Heart right ventricle (tissue), 16 donors: ENCODE results near the gene ROBO4. TPM values are rescaled to one million over a fixed set of nuclear protein-coding genes. Genes with fewer than 3 reads are reported as not detected.

ENCODE experiments used
- ATAC-seq, 8 donors: fragments of 200-7000 bp; cut with Tn5 transposase; one replicate each; pipeline ENCODE4 v1.9.1; 2020; ENCODE audit warnings: mild to moderate bottlenecking in 8 of 8, moderate library complexity in 8 of 8, moderate number of reproducible peaks in 1 of 8
- DNase-seq, 2 donors: peaks; one replicate each; pipeline ENCODE4 v3.0.0-alpha.2; 2020
- H3K27ac ChIP-seq, 10 donors: fragments of 200-600 bp; sonication (generic) in 2 of 10; one replicate each; pipeline versions ENCODE4 v1.5.0 to v1.8.0; 2020 to 2022; ENCODE audit warnings: mild to moderate bottlenecking in 3 of 10
- H3K27me3 ChIP-seq, 7 donors: fragments of 200-600 bp; one replicate each; pipeline ENCODE4 v1.8.0; 2021 to 2022; ENCODE audit warnings: mild to moderate bottlenecking in 2 of 7
- H3K36me3 ChIP-seq, 9 donors: fragments of 200-600 bp; sonication (generic) in 1 of 9; one replicate each; pipeline versions ENCODE4 v1.5.0 to v1.8.0; 2020 to 2022; ENCODE audit warnings: mild to moderate bottlenecking in 2 of 9
- H3K4me1 ChIP-seq, 9 donors: fragments of 200-600 bp; sonication (generic) in 1 of 9; one replicate each; pipeline versions ENCODE4 v1.5.0 to v1.8.0; 2020 to 2022; ENCODE audit warnings: mild to moderate bottlenecking in 4 of 9
- H3K4me3 ChIP-seq, 10 donors: fragments of 200-600 bp; sonication (generic) in 2 of 10; one replicate each; pipeline versions ENCODE4 v1.5.0 to v1.8.0; 2020 to 2022; ENCODE audit warnings: mild to moderate bottlenecking in 7 of 10, moderate library complexity in 2 of 10
- H3K9me3 ChIP-seq, 11 donors: fragments of 200-600 bp in 10 of 11; sonication (generic) in 2 of 11; one replicate each; pipeline versions ENCODE4 v1.5.0 to v1.8.0; 2013 to 2022; ENCODE audit warnings: mild to moderate bottlenecking in 2 of 11, control low read depth in 1 of 11, moderate library complexity in 1 of 11
- WGBS, 2 donors: extraction: QIAGEN DNeasy Blood & Tissue Kit; methylation state at CpG; one replicate each; pipeline ENCODE4 v1.1.7; 2013; ENCODE audit warnings: inconsistent platforms in 1 of 2; 5-methylcytosine and 5-hydroxymethylcytosine counted together
- intact Hi-C, 10 donors: fragments of 100-400 bp; cut with DNase I; formaldehyde crosslinking; loops; one replicate each; pipeline versions ENCODE4 v1.11.1 to v1.14.2; 2022
- polyA plus RNA-seq, 2 donors: library from polyadenylated mRNA; stranded (reverse); fragments of 200-250 nt; gene quantifications; one replicate each; pipeline ENCODE4 v1.2.3, GENCODE V29; 2013
- total RNA-seq, 10 donors: library from RNA; stranded (reverse); fragmentation: NEBNext Ultra II Directional in 3 of 10; extraction: Animal tissue kit (Norgen Biotek cat#: 25700) in 3 of 10; gene quantifications; one replicate each; pipeline versions ENCODE4 v1.2.1 to v1.2.4, GENCODE V29; 2021 to 2023
- TF ChIP-seq, protein P1 (sequence below), 9 donors: fragments of 200-600 bp; sonication (generic) in 2 of 9; IDR thresholded peaks; one replicate each; pipeline versions ENCODE4 v1.5.0 to v1.8.0; 2021 to 2022; ENCODE audit warnings: antibody characterized with exemption in 9 of 9, mild to moderate bottlenecking in 5 of 9, moderate library complexity in 1 of 9
- donor health status: Arrhythmogenic right ventricular cardiomyopathy.
- donor health status: ischemic (EF 13 %, LVEDD 7.1; RV severe dilation, severe dysfunction).
- donor health status: healthy with polysubstance abuse.
- donor health status: DM: no; HTN: yes; CAD: no.
- donor health status: DM: no; HTN: no; CAD: no.
- donor health status: ischemic (EF 25% LVEDD 6.9; RV normal size, moderate dysfunction).
- donor health status: ischemic (EF 25% LVEDD 5.7; RV mildly dilated, moderate dysfunction).
- donor health status: healthy.
- donor health status: DM: yes; HTN: yes; CAD: no.
- donor health status: Ischemic cardiomyopathy.
- donor health status: ischemic (EF 35%, LVEDD 5.7; RV mildly dilated, moderate dysfunction).
- donor health status: nonischemic (EF 11% LVEDD 7.7; RV severe dilation, severe dysfunction).
- donor health status: DM: yes; HTN: yes; CAD: no.
- donor health status: PGD.
- donor health status: ischemic (EF 29% LVEDD 5.4; RV normal size, mild dysfunction).
- donor health status: nonischemic (EF 23%, LVEDD 6.1; RV moderate dilation, normal function).

Gene ROBO4
- total and polyA plus RNA-seq, 12 donors = 14.2 to 42.6 (median 22.0) TPM

DNA sequence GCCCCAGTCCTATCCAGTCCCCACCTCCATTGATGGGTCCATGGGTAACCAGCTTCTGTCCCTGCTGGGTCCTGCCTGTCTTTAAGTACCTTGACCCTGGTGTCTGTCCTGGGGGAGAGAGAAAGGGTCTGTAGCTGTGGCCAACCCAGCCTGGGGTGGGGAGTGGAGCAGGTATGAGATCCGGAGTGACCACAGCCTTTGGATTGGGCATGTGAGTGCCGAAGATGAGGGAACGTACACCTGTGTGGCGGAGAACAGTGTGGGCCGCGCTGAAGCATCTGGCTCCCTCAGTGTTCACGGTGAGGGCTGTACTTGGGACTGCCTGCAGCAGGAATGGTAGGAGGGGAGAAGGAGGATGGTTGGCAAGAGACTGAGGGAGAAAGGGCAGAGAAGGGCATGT, 27.2 kb downstream of the ROBO4 start:
- no peak for DNase-seq
- Histone ChIP-seq H3K27ac (no peak overlapping the region), H3K36me3 (no peaks in the 10 kb centered on the region), H3K4me3 (no peak overlapping the region), H3K27me3 (peaks cover 25 to 99% (median 86%) of the 10 kb centered on the region in 7 donors), H3K9me3 (no peaks in the 10 kb centered on the region), H3K4me1 (peaks cover 9 to 41% (median 24%) of the 10 kb centered on the region in 9 donors)
- TF ChIP-seq, protein P1, sequence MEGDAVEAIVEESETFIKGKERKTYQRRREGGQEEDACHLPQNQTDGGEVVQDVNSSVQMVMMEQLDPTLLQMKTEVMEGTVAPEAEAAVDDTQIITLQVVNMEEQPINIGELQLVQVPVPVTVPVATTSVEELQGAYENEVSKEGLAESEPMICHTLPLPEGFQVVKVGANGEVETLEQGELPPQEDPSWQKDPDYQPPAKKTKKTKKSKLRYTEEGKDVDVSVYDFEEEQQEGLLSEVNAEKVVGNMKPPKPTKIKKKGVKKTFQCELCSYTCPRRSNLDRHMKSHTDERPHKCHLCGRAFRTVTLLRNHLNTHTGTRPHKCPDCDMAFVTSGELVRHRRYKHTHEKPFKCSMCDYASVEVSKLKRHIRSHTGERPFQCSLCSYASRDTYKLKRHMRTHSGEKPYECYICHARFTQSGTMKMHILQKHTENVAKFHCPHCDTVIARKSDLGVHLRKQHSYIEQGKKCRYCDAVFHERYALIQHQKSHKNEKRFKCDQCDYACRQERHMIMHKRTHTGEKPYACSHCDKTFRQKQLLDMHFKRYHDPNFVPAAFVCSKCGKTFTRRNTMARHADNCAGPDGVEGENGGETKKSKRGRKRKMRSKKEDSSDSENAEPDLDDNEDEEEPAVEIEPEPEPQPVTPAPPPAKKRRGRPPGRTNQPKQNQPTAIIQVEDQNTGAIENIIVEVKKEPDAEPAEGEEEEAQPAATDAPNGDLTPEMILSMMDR (IDR thresholded peaks at IDR 0.05) = no peak
- no peak for ATAC-seq
- 57 to 62% methylated on average over 7 of the region's 7 CpGs for WGBS, 2 donors
- intact Hi-C loops = loop anchor here in 2 of 10 donors (2.0 to 10.0 kb wide), 2 partner anchors 42 to 54 kb away; no protein-coding TSS in a partner anchor

DNA sequence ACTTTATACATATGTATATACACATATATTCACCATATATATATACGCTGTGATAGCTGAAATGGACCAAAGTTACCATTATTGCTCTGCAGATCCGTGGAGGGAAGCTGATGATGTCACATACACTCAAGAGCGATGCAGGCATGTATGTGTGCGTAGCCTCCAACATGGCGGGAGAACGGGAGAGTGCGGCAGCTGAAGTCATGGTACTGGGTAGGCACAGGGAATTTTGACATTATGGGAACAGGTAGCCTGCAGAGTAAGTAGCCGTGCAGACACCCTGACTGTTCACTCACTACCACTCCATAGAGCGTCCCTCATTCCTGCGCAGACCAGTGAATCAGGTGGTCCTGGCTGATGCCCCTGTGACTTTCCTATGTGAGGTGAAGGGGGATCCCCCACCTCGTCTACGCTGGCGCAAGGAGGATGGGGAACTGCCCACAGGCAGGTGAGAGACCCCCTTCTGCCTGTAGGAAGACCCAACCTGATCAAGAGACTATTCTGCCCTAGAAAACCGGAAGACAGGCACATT, 27.7 kb downstream of the ROBO4 start:
- intact Hi-C loops = loop anchor here in 3 of 10 donors (2.0 to 10.0 kb wide), 3 partner anchors 43 to 225 kb away; no protein-coding TSS in a partner anchor
- H3K27me3 ChIP-seq = peaks cover 25 to 99% (median 91%) of the 10 kb centered on the region in 7 donors
- TF ChIP-seq, protein P1 (IDR thresholded peaks at IDR 0.05) = no peak
- 58 to 59% methylated on average over 14 of the region's 14 CpGs for WGBS, 2 donors
- H3K9me3 ChIP-seq = no peaks in the 10 kb centered on the region
- no peak overlapping the region for H3K4me3 ChIP-seq
- no peaks in the 10 kb centered on the region for H3K36me3 ChIP-seq
- DNase-seq = no peak
- no peak overlapping the region for H3K27ac ChIP-seq
- ATAC-seq = no peak
- H3K4me1 ChIP-seq = peaks cover 12 to 46% (median 29%) of the 10 kb centered on the region in 9 donors

DNA sequence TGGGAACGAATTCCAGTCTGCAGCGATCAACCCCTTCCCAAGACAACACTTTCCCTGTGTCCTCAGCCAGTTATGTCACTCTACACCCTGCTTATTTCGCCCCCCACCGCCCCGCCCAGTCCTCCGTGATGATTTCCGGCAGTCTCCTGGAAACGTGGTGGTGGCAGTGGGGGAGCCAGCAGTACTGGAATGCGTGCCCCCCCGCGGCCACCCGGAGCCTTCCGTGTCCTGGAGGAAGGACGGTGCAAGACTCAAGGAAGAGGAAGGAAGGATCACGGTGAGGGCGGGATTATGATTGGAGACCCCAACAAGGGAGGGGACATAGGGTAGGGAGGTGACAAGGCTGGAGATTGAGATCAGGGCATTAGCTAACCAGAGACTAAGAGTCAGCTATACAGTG, 28.3 kb downstream of the ROBO4 start:
- Histone ChIP-seq H3K27ac (no peak overlapping the region), H3K9me3 (no peaks in the 10 kb centered on the region), H3K4me3 (no peak overlapping the region), H3K36me3 (no peaks in the 10 kb centered on the region), H3K27me3 (peaks cover 25 to 99% (median 97%) of the 10 kb centered on the region in 7 donors), H3K4me1 (peaks cover 12 to 51% (median 33%) of the 10 kb centered on the region in 9 donors)
- no peak for ATAC-seq
- WGBS, 2 donors = 4% methylated on average over 16 of the region's 16 CpGs
- intact Hi-C loops = loop anchor here in 1 of 10 donors (10.0 kb wide), 1 partner anchor 225 kb away; no protein-coding TSS in a partner anchor
- TF ChIP-seq, protein P1 (IDR thresholded peaks at IDR 0.05) = no peak
- DNase-seq = no peak

DNA sequence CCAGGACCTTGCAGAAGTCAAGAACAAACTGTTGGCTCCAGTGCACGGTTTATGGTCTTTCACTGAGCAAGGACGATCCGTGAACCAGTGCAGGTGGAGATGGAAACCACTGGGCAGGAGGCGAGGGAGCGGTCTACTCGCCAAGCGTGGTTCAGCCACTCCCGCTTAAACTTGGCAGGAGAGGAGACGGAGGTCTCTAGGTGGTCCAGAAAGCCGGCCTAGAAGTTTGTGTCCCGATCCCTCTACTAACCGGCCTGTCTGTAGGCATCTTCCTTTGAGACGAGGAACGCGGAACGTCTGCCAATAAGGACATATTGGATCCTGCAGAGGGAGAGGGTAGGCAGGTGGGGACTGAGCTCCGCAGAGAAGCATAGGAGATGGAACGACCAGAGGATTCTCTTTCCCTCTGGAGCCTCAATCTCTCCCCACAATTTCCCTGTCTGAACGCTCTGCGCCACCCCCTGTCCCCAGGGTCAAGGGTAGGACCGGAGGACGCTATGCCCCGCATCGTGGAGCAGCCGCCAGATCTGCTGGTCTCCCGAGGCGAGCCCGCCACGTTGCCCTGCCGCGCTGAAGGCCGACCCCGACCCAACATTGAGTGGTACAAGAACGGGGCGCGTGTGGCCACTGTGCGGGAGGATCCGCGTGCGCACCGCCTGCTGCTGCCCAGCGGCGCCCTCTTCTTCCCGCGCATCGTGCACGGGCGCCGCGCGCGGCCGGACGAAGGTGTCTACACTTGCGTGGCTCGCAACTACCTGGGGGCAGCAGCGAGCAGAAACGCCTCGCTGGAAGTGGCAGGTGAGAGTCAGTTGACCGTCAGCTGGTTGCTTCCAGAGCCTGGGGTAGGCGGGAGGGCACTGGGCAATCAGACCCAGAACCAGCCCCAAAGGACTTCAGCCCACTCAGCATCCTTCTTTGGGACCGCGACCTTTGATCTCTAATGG, 29.1 kb downstream of the ROBO4 start:
- Histone ChIP-seq H3K9me3 (no peaks in the 10 kb centered on the region), H3K4me3 (no peak overlapping the region), H3K27ac (no peak overlapping the region), H3K36me3 (no peaks in the 10 kb centered on the region), H3K4me1 (peaks cover 12 to 55% (median 34%) of the 10 kb centered on the region in 9 donors), H3K27me3 (peaks cover 32 to 100% (median 98%) of the 10 kb centered on the region in 7 donors)
- 7 to 8% methylated on average over 63 of the region's 63 CpGs for WGBS, 2 donors
- no peak for DNase-seq
- TF ChIP-seq, protein P1 (IDR thresholded peaks at IDR 0.05) = no peak
- no peak for ATAC-seq
- intact Hi-C loops = loop anchor here in 1 of 10 donors (10.0 kb wide), 1 partner anchor 224 kb away; no protein-coding TSS in a partner anchor
